GM19397 (cell line): ENCODE data around the gene PRR36.
"Not testable (repeated sequence)": the region's sequence is repeated elsewhere in the genome, so short reads cannot be mapped to it uniquely, and the experiment has no call there.

ENCODE experiments used
- ATAC-seq: cut with Tn5 transposase; IDR thresholded peaks from one replicate; pipeline ENCODE4 v1.9.1; 2021; ENCODE audit warnings: mild to moderate bottlenecking, moderate library complexity; ENCODE audit not compliant: unreplicated experiment

Gene PRR36

DNA sequence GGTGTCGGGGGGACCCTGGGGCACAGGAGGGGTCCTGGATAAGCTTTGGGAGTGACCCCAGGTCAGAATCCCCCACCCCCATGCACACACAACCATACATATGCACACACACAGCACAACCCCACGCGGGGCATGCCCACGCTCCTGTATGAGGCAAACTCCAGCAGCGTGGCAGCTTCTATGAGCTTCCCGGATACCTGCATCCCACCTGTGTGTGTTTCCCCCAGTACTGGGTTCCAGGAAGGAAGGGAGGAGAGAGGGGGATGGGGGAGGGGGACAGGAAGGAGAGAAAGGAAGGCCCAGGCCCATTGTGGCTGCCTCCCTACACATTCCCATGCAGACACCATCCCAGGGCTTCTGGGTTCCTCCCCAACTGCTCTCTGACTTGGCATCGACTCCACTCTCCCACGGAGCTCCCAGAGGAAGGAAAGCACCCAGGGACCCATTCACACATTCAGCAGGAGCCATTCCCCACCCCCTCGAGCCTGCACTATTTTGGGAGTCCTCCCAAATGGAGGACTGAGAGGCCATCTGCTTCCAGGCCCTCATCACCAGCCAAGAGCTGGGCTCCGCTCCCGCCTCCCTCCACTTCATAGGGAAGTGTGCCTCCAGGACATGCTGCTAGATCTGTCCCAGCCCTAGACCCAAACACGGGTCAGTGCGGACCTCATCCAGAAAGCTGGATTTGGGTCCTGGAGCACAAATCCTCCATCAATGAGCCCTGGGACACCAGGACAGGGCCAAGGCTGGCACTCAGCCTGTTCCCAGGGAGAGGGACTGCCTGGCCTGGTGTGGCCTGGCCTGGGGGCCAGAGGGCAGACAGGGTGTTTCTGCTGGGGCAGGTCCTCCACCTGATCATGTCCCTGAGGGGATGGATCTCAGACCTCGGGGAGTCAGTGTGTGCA is 13.2 kb downstream of the PRR36 start:
- ATAC-seq: no peak

DNA sequence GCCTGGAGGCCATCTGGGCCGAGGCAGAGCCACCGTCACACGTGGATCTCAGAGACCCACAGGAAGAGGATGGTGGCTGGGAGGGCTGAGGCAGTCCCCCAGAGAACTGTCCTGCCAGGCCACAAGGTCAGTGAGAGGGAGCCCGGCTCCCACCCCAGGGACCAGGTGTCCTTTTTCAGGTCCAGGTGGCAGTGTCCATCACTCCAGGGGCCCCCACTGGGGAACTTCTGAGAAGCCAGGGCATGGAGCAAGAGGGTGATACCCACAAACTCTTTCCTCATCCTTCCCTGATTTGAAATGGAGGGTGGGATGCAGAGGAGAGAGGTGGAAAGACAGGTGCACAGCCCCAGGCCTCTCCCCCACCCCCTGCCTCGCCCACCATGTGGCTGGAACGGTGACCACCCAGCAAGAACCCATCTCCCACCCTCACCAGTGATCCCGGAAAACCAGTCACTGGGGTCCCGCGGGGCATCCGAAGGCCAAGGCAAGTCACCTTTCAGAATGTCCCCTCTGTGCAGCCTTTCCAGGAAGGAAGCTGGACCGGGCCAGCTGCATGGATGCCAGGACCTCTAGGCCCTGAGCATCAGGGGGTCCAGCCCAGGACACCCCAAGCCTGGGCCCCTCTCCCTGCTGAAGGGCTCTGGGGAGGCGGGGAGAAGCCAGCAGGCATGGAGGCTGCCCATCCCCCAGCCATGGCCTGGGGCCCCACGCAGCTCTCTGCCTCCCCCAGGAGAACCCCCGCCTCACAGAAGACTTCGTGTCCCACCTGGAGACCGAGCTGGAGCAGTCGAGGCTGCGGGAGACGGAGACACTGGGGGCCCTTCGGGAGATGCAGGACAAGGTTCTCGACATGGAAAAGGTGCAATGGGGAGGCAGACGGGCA is 14.1 kb downstream of the PRR36 start:
- ATAC-seq: no peak

DNA sequence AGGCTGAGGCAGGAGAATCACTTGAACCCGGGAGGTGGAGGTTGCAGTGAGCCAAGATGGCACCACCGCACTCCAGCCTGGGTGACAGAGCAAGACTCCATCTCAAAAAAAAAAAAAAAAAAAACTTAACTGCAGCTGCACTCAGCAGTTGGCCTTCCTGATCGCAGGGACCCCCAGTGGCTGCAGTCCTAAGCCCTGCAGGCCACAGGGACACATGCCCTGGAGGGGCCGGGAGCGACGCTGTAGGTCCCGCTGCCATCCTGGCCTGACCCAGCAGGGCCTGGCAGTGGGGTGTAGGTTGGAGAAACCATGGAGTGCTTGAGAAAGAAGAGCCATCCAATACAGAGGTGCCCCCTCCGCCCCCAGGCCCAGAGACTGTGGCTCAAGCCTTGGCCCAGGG is 15.1 kb downstream of the PRR36 start:
- ATAC-seq: not testable (repeated sequence)

DNA sequence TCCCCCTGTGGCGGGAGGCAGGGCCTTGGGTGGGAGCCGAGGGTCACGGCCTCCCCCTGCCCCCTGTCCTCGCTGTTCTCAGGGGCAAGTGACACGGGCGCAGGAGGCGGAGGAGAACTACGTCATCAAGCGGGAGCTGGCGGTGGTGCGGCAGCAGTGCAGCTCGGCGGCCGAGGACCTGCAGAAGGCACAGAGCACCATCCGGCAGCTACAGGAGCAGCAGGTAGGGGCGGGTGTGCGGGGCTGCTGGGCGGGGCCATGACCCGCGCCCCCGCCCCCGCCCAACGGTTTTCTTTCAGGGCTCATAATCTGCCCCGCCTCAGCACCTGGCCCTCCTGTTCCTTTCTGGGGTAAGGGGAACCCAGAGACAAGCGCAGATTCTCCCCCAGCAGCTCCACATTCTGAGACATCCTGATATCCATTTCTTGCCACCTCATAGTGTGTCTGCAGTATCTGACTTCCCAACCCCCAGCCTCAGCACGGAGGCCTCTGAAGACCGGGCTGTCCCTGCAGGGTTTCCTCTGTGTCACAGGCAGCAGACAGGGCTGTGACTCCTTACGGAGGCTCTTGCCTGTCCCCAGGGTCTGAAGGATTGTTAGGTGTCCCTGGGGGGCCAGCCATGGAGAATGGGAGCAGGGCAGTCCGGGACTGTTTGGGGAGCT is 15.9 kb downstream of the PRR36 start:
- no peak for ATAC-seq

GRCh38 chr19:7857727-7858108 is 16.5 kb downstream of the PRR36 start:
- ATAC-seq: no peak

DNA sequence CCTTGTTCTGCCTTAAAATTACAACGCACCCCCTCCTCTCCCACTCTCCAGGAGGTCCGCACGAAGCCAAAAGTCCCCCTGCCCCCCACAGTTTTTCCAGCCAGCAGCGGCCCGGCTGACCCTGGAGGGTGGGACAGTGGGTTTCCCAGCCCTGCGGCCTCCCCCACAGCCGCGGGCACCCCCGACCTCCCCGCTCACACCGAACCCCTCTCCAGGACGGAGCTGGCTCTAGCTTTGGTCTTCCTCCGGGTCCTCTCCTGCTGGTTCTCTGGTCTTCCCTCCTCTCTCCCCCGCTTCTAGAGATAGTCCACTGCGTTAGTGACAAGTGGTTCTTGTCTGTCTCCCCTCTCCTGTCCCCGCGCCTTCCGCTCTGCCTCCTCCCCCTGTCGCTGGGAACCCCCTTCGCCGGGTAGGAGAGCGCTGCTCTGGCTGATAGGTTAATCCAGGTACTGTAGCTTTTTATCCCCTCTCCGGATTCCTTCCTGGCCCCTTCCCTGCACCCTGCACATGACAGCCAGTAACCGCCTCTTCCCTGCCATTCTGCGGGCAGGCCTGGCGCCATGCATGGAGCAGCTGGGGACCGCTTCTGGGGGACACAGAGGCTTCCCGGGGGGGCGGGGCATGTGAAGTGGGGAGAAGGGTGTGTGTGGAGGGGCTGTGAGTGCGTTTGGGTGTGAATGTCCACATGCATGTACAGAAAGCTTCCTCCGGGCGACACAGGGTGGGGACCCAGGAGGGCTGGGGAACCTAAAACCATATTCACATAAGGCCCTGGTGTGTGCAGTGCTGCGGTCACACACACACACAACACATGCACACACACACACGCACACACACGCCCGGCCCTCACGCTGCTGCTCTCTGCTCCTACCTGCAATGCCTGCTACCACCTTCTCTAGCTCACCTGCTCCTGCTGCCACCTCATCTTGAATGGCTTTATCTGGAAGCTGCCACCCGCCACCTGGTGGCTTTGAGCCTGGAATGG is 17.2 kb downstream of the PRR36 start:
- no peak for ATAC-seq

GRCh38 chr19:7856109-7856591 is 18.0 kb downstream of the PRR36 start:
- ATAC-seq: no peak

DNA sequence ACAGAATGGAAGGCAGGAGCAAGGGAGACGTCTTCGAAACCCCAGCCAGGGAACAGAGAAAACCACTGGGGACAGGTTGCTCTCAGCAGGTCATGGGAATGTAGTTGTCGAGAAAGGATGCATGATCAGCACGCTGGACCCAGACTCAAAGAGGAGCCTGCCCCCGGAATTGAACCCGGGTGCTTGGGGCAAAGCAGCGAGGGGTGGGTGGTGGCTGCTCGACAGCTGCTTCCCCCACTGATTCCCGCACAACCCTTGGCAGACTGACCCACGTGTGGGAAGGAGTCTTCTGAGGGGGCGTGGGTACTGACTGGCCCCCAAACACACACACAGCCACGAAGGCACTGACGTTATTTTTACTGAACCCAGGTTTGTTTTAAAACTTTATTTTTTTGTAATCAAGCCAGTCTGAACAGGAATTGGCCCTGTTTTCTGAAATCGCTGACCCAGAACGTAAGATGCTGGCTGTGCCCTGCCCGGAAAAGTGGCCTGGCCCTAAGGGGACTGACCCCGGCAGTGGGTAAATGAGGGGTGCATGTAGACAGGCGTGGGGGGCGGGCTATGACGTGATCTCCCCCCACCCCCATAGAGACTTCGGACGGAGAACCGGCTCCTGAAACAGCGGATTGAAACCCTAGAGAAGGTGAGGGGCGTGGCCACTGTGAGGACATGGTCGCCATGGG is 18.6 kb downstream of the PRR36 start:
- no peak for ATAC-seq

- no peak for ATAC-seq
Observed at GRCh38 chr19:7853770-7854128, 20.4 kb downstream of the PRR36 start.

- no peak for ATAC-seq
Observed at GRCh38 chr19:7852851-7853769, 21.1 kb downstream of the PRR36 start.

DNA sequence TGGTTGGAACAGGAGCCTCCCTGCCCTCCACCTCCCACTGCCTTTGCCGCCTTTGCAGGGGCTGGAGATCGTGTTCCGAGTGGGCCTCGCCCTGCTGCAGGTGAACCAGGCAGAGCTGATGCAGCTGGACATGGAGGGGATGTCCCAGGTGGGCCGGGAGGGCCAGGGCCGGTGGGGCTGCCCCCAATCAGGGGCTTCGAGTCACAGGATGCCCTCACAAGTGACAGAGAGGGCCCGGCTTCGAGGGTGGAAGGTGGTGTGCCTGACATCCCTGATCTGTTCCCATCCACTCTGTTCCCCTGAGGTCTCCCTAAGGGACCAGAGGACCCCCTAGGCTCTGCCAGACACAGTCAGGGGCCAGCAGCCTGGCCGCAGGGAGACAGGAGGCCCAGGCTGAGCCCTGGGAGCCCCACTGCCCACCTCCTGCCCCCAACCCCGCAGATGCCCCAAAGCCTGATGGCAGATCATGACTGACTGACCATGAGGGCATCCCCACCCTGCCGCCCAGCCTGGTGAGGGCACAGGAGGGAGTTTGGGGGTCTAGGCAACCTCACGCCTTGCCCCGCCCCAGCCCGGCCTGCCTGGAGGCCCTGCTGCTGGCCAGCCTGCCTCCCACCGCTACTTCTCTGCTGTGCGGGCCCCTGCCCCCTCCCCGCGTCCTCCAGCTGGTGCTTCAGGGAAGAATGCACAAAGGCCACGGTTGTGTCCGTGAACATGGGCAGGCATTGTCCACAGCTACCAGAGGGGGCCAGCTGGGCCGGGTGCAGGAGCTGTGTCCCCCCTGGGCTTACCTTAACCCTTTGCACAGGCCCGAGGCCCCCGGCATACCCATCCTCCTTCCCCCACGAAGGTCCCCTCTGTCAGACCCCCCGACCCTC is 22.3 kb downstream of the PRR36 start:
- no peak for ATAC-seq

- no peak for ATAC-seq
Observed at GRCh38 chr19:7850945-7851622, 23.1 kb downstream of the PRR36 start.

DNA sequence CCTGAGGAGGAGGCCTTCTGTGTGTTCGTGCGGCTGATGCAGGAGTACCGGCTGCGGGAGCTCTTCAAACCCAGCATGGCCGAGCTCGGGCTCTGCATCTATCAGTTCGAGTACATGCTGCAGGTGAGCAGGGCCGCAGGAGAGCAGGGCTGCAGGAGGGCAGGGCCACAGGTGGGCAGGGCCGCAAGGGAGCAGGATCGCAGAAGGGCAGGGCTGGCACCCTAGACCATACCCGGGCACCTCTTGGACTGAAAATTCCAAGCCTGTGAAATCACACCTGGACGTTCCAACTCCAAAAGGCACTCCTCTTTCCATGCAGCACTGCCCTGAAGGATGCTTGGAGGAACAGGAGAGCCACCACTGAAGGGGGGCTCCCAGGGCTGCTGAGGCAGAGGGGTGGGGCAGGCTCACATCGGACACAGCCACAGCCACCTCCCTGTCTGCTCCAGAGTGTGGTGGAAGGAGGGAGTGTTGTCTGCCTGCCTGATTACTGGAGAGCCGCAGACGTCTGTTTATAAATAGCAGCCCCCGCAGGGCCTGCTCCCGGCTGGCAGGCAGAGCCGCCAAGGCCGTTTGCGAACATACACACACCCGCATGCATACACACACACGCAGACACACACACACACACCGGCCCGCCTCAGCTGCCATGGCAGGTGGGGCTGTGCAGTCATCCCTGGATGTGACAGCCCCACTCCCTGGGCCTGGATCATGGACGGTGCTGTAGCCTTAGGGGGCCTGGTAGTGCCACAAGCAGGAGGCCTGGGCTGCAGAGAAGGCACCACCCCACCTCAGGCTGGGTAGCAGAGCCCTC is 24.0 kb downstream of the PRR36 start:
- ATAC-seq: no peak

- ATAC-seq: no peak
Observed at GRCh38 chr19:7849631-7849999, 24.6 kb downstream of the PRR36 start.

- no peak for ATAC-seq
Observed at GRCh38 chr19:7848779-7849457, 25.3 kb downstream of the PRR36 start.

DNA sequence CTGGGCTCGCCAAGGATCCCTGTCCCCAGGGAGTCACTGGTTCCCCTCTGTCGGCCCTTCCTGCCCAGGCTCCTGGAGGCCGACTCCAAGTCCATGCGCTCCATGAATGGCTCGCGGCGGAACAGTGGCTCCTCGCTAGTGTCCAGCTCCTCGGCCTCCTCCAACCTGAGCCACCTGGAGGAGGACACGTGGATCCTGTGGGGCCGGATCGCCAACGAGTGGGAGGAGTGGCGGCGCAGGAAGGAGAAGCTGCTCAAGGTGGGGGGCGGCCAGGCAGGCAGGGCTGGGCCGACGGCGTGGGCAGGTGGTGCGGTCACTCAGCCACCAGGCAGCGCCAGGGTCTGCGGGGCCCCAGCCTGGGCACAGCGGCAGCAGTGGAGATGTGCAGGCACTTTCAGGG is 26.5 kb downstream of the PRR36 start:
- ATAC-seq: no peak
